ENCODE measurements around the gene SLC39A5.
"Not testable (repeated sequence)": the region's sequence is repeated elsewhere in the genome, so short reads cannot be mapped to it uniquely, and the experiment has no call there.

Gene SLC39A5
- total RNA-seq = 0 to 0.37 (median 0.18) reads per million in 4 experiments

GRCh38 chr12:56229916-56230431, at the start of gene SLC39A5:
SLC39A5 (plus strand) TSS chr12:56230051; CDS start chr12:56231275, 1,224 bp downstream.
- DNase-seq = no peak

GRCh38 chr12:56186957-56187356, 42.9 kb upstream of the SLC39A5 start:
- no peak for DNase-seq

- no peak for DNase-seq
Observed at GRCh38 chr12:56188131-56188777, 41.6 kb upstream of the SLC39A5 start.

- peak; percentile 11 for DNase-seq
Observed at GRCh38 chr12:56188778-56189098, 41.1 kb upstream of the SLC39A5 start.

GRCh38 chr12:56189099-56189917, 40.5 kb upstream of the SLC39A5 start, which contains the start of gene SMARCC2:
SMARCC2 (minus strand) TSS chr12:56189483; CDS start chr12:56189461, 22 bp downstream.
- DNase-seq = peak; percentile 77

- peak; percentile 62 for DNase-seq
Observed at GRCh38 chr12:56189918-56190694, 39.7 kb upstream of the SLC39A5 start.

- DNase-seq = no peak
Observed at GRCh38 chr12:56190695-56191155, 39.1 kb upstream of the SLC39A5 start.

- no peak for DNase-seq
Observed at GRCh38 chr12:56192582-56192981, 37.3 kb upstream of the SLC39A5 start.

- DNase-seq = peak; percentile 60
Observed at GRCh38 chr12:56193025-56193578, 36.7 kb upstream of the SLC39A5 start.

- not testable (repeated sequence) for DNase-seq
Observed at GRCh38 chr12:56196818-56197550, 32.9 kb upstream of the SLC39A5 start.

GRCh38 chr12:56197921-56198635, 31.8 kb upstream of the SLC39A5 start:
- DNase-seq = no peak

GRCh38 chr12:56198836-56199235, 31.0 kb upstream of the SLC39A5 start:
- DNase-seq = no peak

GRCh38 chr12:56202366-56202765, 27.5 kb upstream of the SLC39A5 start:
- DNase-seq = no peak

- no peak for DNase-seq
Observed at GRCh38 chr12:56202838-56203237, 27.0 kb upstream of the SLC39A5 start.

- DNase-seq = no peak
Observed at GRCh38 chr12:56204275-56204674, 25.6 kb upstream of the SLC39A5 start.

GRCh38 chr12:56205445-56205844, 24.4 kb upstream of the SLC39A5 start:
- no peak for DNase-seq

- DNase-seq = peak; percentile 1
Observed at GRCh38 chr12:56206452-56207166, 23.2 kb upstream of the SLC39A5 start.

- DNase-seq = no peak
Observed at GRCh38 chr12:56208006-56208405, 21.8 kb upstream of the SLC39A5 start.

GRCh38 chr12:56212361-56212760, 17.5 kb upstream of the SLC39A5 start:
- DNase-seq = no peak

- DNase-seq = no peak
Observed at GRCh38 chr12:56213878-56214277, 16.0 kb upstream of the SLC39A5 start.

- DNase-seq = no peak
Observed at GRCh38 chr12:56216461-56216860, 13.4 kb upstream of the SLC39A5 start.
